Stimulated activated memory B cell treated with anti-CD40 and anti-IgM and Interleukin-4, amounts not matched to agents 10 μg/mL and 1 μg/mL and 100 μg/mL, for 72 hours (primary cell): Measurements from ENCODE around the gene DGKI.

Experiments
- ATAC-seq: fragments of 150-1000 bp; cut with Tn5 transposase; 2 replicates; pipeline ENCODE4 v1.10.0; 2021
- H3K27ac Mint-ChIP-seq: one replicate; pipeline ENCODE4 v1.8.0; 2022; ENCODE audit warnings: mild to moderate bottlenecking, mixed read lengths
- H3K27me3 Mint-ChIP-seq: one replicate; pipeline ENCODE4 v1.8.0; 2022; ENCODE audit warnings: mixed read lengths
- H3K36me3 Mint-ChIP-seq: one replicate; pipeline ENCODE4 v1.8.0; 2022; ENCODE audit warnings: mixed read lengths
- H3K4me1 Mint-ChIP-seq: one replicate; pipeline ENCODE4 v1.8.0; 2022; ENCODE audit warnings: mixed read lengths
- H3K4me3 Mint-ChIP-seq: one replicate; pipeline ENCODE4 v1.8.0; 2022; ENCODE audit warnings: mild to moderate bottlenecking, moderate library complexity, mixed read lengths
- H3K9me3 Mint-ChIP-seq: one replicate; pipeline ENCODE4 v1.8.0; 2022; ENCODE audit warnings: mixed read lengths

The DGKI gene

GRCh38 chr7:137381045-137381444 is 465.7 kb downstream of the DGKI start:
- Mint-ChIP-seq H3K36me3 (no peaks in the 10 kb centered on the region), H3K4me1 (no peaks in the 10 kb centered on the region), H3K27me3 (no peaks in the 10 kb centered on the region), H3K9me3 (peaks cover 4% of the 10 kb centered on the region), H3K27ac (no peak overlapping the region), H3K4me3 (no peak overlapping the region)
- ATAC-seq: no peak

DNA sequence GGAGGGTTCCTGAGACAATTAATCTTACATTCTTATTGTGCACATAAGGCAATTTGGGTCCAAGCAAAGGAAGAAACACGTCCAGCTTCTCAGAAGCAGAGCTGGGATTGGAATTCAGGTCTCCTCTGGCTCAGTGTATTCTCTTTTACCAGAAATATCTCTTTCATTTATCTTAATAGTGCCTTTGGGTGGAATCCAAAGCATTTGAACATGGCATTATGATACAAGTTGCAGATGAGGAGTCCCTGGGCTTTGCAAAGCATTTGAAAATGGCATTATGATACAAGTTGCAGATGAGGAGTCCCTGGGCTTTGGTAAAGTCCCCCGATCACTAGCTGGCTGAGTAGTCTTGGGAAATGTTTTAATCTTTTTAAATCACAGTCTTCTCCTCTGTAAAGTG is 473.3 kb downstream of the DGKI start:
- no peak overlapping the region for H3K27ac Mint-ChIP-seq
- H3K4me1 Mint-ChIP-seq: no peaks in the 10 kb centered on the region
- H3K4me3 Mint-ChIP-seq: no peak overlapping the region
- H3K36me3 Mint-ChIP-seq: no peaks in the 10 kb centered on the region
- no peaks in the 10 kb centered on the region for H3K27me3 Mint-ChIP-seq
- no peak for ATAC-seq
- H3K9me3 Mint-ChIP-seq: peaks cover 4% of the 10 kb centered on the region

DNA sequence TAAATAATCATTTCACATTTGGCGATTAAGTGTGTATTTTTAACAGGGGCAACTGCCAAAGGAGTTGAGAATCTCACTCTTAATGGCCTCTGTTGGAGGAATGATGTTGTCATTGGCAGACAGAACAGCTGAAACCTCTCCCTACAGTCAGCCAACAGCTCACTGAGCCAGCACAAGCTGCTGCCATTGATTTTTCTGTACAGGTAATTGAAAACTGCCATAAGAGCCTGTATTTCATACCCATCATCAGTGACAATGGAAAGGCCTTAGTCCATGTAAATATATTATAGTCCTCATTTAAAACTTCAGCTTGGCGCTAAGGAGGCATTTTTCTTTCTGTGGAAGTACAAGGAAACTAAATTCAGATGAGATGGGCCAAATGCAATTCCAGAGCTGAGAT is 475.2 kb downstream of the DGKI start:
- H3K4me3 Mint-ChIP-seq: no peak overlapping the region
- H3K36me3 Mint-ChIP-seq: no peaks in the 10 kb centered on the region
- no peaks in the 10 kb centered on the region for H3K4me1 Mint-ChIP-seq
- no peaks in the 10 kb centered on the region for H3K9me3 Mint-ChIP-seq
- no peak overlapping the region for H3K27ac Mint-ChIP-seq
- no peaks in the 10 kb centered on the region for H3K27me3 Mint-ChIP-seq
- no peak for ATAC-seq

DNA sequence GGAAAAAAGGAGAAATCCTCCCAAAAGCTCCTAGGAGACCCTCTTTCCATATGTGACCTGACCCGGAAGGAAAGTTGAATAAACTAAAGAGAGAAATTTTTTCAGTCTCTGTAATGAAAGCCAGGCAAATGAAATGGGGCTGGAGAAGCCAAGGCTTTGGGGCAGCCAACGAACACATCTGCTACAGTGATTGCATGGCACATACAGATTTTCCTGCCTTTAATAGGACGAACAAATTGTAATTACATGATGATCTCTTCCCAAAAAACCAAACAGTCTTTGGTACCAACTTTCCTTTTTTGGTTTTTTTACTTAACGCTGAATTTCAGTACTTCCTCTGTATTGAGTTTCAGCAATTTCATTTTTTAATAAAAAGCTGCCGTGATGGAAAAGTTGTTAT is 479.8 kb downstream of the DGKI start:
- no peak overlapping the region for H3K4me3 Mint-ChIP-seq
- no peak overlapping the region for H3K27ac Mint-ChIP-seq
- H3K4me1 Mint-ChIP-seq: no peaks in the 10 kb centered on the region
- ATAC-seq: no peak
- H3K36me3 Mint-ChIP-seq: no peaks in the 10 kb centered on the region
- H3K9me3 Mint-ChIP-seq: peaks cover 7% of the 10 kb centered on the region
- H3K27me3 Mint-ChIP-seq: no peaks in the 10 kb centered on the region

GRCh38 chr7:137363683-137364082 is 483.1 kb downstream of the DGKI start:
- H3K9me3 Mint-ChIP-seq: peaks cover 16% of the 10 kb centered on the region
- no peak overlapping the region for H3K4me3 Mint-ChIP-seq
- H3K27ac Mint-ChIP-seq: no peak overlapping the region
- no peak for ATAC-seq
- H3K4me1 Mint-ChIP-seq: no peaks in the 10 kb centered on the region
- no peaks in the 10 kb centered on the region for H3K36me3 Mint-ChIP-seq
- no peaks in the 10 kb centered on the region for H3K27me3 Mint-ChIP-seq

GRCh38 chr7:137360087-137360679 is 486.6 kb downstream of the DGKI start:
- Mint-ChIP-seq H3K27me3 (no peaks in the 10 kb centered on the region), H3K36me3 (no peaks in the 10 kb centered on the region), H3K9me3 (peaks cover 16% of the 10 kb centered on the region), H3K4me1 (no peaks in the 10 kb centered on the region), H3K4me3 (no peak overlapping the region), H3K27ac (no peak overlapping the region)
- ATAC-seq: no peak

GRCh38 chr7:137354961-137355360 is 491.8 kb downstream of the DGKI start:
- no peaks in the 10 kb centered on the region for H3K4me1 Mint-ChIP-seq
- H3K4me3 Mint-ChIP-seq: no peak overlapping the region
- no peak overlapping the region for H3K27ac Mint-ChIP-seq
- H3K36me3 Mint-ChIP-seq: no peaks in the 10 kb centered on the region
- no peaks in the 10 kb centered on the region for H3K27me3 Mint-ChIP-seq
- no peak for ATAC-seq
- peaks cover 3% of the 10 kb centered on the region for H3K9me3 Mint-ChIP-seq

DNA sequence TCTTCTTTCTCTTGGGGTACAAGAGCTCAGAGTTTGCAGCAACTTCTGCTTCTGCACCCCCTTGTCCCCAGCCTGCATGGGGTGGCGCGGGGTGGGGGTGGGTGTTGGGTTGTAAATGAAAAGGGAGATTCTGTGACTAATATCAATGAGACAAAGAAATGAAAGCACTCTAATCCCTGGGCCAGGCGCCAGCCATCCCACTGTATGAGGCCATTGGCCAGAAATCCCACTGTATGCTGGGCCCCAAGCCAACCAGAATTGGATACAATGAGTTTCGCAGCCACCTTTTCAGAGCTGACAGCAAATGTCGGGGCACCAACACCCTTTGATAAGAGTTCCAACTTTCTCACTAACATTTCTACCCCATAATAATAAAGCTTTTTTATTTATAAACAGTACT is 492.4 kb downstream of the DGKI start:
- no peaks in the 10 kb centered on the region for H3K27me3 Mint-ChIP-seq
- no peak overlapping the region for H3K27ac Mint-ChIP-seq
- no peaks in the 10 kb centered on the region for H3K36me3 Mint-ChIP-seq
- ATAC-seq: no peak
- no peaks in the 10 kb centered on the region for H3K4me1 Mint-ChIP-seq
- no peak overlapping the region for H3K4me3 Mint-ChIP-seq
- peaks cover 3% of the 10 kb centered on the region for H3K9me3 Mint-ChIP-seq

- Mint-ChIP-seq H3K9me3 (peaks cover 4% of the 10 kb centered on the region), H3K27ac (no peak overlapping the region), H3K36me3 (no peaks in the 10 kb centered on the region), H3K4me1 (no peaks in the 10 kb centered on the region), H3K4me3 (no peak overlapping the region), H3K27me3 (no peaks in the 10 kb centered on the region)
- ATAC-seq: no peak
Measured at GRCh38 chr7:137351941-137352340, 494.8 kb downstream of the DGKI start.

- ATAC-seq: no peak
- peaks cover 6% of the 10 kb centered on the region for H3K4me1 Mint-ChIP-seq
- no peak overlapping the region for H3K27ac Mint-ChIP-seq
- H3K27me3 Mint-ChIP-seq: no peaks in the 10 kb centered on the region
- H3K36me3 Mint-ChIP-seq: no peaks in the 10 kb centered on the region
- H3K4me3 Mint-ChIP-seq: no peak overlapping the region
- peaks cover 2% of the 10 kb centered on the region for H3K9me3 Mint-ChIP-seq
Measured at GRCh38 chr7:137345799-137346449, 500.9 kb downstream of the DGKI start.

GRCh38 chr7:137343281-137343841 is 503.4 kb downstream of the DGKI start, which contains the start of gene PTN:
PTN (minus strand) TSS chr7:137343733; CDS start chr7:137254973, 88,760 bp downstream.
- Mint-ChIP-seq H3K27me3 (no peaks in the 10 kb centered on the region), H3K9me3 (peaks cover 2% of the 10 kb centered on the region), H3K4me3 (no peak within 1 kb of the TSS), H3K4me1 (peaks cover 6% of the 10 kb centered on the region), H3K36me3 (no peaks in the 10 kb centered on the region), H3K27ac (no peak within 1 kb of the TSS)
- no peak for ATAC-seq

DNA sequence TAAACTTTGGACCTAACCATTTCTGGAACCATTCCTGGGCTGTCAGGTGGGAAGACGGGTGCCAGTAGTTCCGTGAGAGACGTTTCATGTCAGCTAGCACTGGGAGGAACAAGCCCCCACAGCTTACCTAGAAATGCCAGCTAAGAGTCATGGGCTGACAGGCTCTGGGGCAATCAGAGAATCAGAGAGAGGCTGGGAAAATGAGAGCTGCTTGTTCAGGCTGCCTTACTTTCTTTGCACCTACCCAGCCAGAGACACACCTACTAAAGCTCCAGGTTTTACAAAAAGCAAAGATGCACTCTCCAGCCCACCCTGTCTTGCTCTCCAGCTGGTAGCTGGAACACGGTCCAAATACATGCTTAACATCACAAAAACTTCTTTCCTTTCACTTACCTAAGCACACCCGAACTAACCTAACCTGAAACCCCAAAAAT is 503.9 kb downstream of the DGKI start:
- no peaks in the 10 kb centered on the region for H3K27me3 Mint-ChIP-seq
- no peak overlapping the region for H3K4me3 Mint-ChIP-seq
- H3K36me3 Mint-ChIP-seq: no peaks in the 10 kb centered on the region
- H3K4me1 Mint-ChIP-seq: peaks cover 6% of the 10 kb centered on the region
- no peak overlapping the region for H3K27ac Mint-ChIP-seq
- no peak for ATAC-seq
- peaks cover 2% of the 10 kb centered on the region for H3K9me3 Mint-ChIP-seq

- peaks cover 2% of the 10 kb centered on the region for H3K9me3 Mint-ChIP-seq
- H3K36me3 Mint-ChIP-seq: no peaks in the 10 kb centered on the region
- no peak for ATAC-seq
- peaks cover 6% of the 10 kb centered on the region for H3K4me1 Mint-ChIP-seq
- no peak overlapping the region for H3K27ac Mint-ChIP-seq
- H3K4me3 Mint-ChIP-seq: no peak overlapping the region
- H3K27me3 Mint-ChIP-seq: no peaks in the 10 kb centered on the region
Measured at GRCh38 chr7:137342265-137342664, 504.5 kb downstream of the DGKI start.

GRCh38 chr7:137337902-137338301 is 508.9 kb downstream of the DGKI start:
- no peak for ATAC-seq
- H3K36me3 Mint-ChIP-seq: no peaks in the 10 kb centered on the region
- H3K4me3 Mint-ChIP-seq: no peak overlapping the region
- H3K4me1 Mint-ChIP-seq: peaks cover under 1% of the 10 kb centered on the region
- peaks cover 2% of the 10 kb centered on the region for H3K9me3 Mint-ChIP-seq
- no peak overlapping the region for H3K27ac Mint-ChIP-seq
- no peaks in the 10 kb centered on the region for H3K27me3 Mint-ChIP-seq

DNA sequence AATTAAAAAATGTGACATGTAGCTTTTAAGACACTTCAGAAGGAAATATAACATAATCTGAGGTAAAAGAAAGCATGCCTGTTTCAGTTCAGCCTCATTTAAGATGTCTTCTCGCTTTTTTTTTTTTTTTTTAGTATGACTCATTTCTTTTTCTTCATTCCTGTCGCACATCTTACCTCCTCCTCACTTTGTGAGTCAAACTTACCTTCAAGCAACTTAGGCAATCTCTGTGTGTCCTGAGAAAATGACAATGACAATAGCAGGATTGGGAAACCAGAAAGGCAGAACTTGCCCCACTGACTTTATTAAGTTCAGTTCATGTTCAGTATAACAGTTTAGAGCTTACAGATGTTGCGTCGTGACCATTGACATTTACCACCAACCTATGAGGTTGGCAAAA is 511.0 kb downstream of the DGKI start:
- no peak for ATAC-seq
- Mint-ChIP-seq H3K36me3 (no peaks in the 10 kb centered on the region), H3K4me3 (no peak overlapping the region), H3K4me1 (no peaks in the 10 kb centered on the region), H3K27me3 (no peaks in the 10 kb centered on the region), H3K9me3 (peaks cover 2% of the 10 kb centered on the region), H3K27ac (no peak overlapping the region)

- Mint-ChIP-seq H3K4me1 (no peaks in the 10 kb centered on the region), H3K36me3 (no peaks in the 10 kb centered on the region), H3K9me3 (peaks cover 7% of the 10 kb centered on the region), H3K4me3 (no peak overlapping the region), H3K27ac (no peak overlapping the region), H3K27me3 (no peaks in the 10 kb centered on the region)
- ATAC-seq: no peak
Measured at GRCh38 chr7:137331378-137331777, 515.4 kb downstream of the DGKI start.
